Osteoblast (primary cell): ENCODE measurements around the gene FBXO31. TPM values are rescaled to one million over a fixed set of nuclear protein-coding genes. Genes with fewer than 3 reads are reported as not detected.
A peak's percentile ranks its signal among the peaks of the same experiment; 100 is the strongest.

Experiments
- DNase-seq: peaks from one replicate; pipeline ENCODE4 v3.0.0; 2011; ENCODE audit warnings: low spot score, mixed read lengths; ENCODE audit not compliant: insufficient read length; ENCODE audit errors: missing footprints
- H2AFZ ChIP-seq: 2 replicates; pipeline ENCODE4 v1.6.0; 2011; ENCODE audit warnings: mild to moderate bottlenecking, low read length
- H3K27ac ChIP-seq: 2 replicates; pipeline ENCODE4 v1.5.1; 2011; ENCODE audit warnings: mild to moderate bottlenecking, low read depth, low read length, moderate library complexity
- H3K27me3 ChIP-seq: 2 replicates; pipeline ENCODE4 v1.6.0; 2012; ENCODE audit warnings: mild to moderate bottlenecking, control low read depth, inconsistent platforms, low read length, moderate library complexity; ENCODE audit not compliant: insufficient read depth
- H3K36me3 ChIP-seq: 2 replicates; pipeline ENCODE4 v1.5.1; 2011; ENCODE audit warnings: mild to moderate bottlenecking, low read length, control low read depth, moderate library complexity; ENCODE audit not compliant: insufficient read depth
- H3K4me1 ChIP-seq: 2 replicates; pipeline ENCODE4 v1.5.1; 2011; ENCODE audit warnings: mild to moderate bottlenecking, low read length, control low read depth, moderate library complexity; ENCODE audit not compliant: insufficient read depth
- H3K4me2 ChIP-seq: 2 replicates; pipeline ENCODE4 v1.6.0; 2011; ENCODE audit warnings: mild to moderate bottlenecking, low read length; ENCODE audit not compliant: insufficient read depth
- H3K4me3 ChIP-seq: fragments of 200-600 bp; sonication (generic); 3 replicates; pipeline ENCODE4 v1.5.1; 2012; ENCODE audit warnings: mild to moderate bottlenecking, low read length, inconsistent platforms; ENCODE audit not compliant: insufficient read depth
- H3K79me2 ChIP-seq: 2 replicates; pipeline ENCODE4 v1.6.0; 2012; ENCODE audit warnings: mild to moderate bottlenecking, low read length, control low read depth, inconsistent platforms; ENCODE audit not compliant: insufficient read depth
- H3K9me3 ChIP-seq: 2 replicates; pipeline ENCODE4 v1.5.1; 2011; ENCODE audit warnings: low read depth, low read length, control low read depth
- H4K20me1 ChIP-seq: 2 replicates; pipeline ENCODE4 v1.6.0; 2012; ENCODE audit warnings: mild to moderate bottlenecking, low read length, control low read depth; ENCODE audit not compliant: insufficient read depth
- total RNA-seq: library from RNA; depleted of rRNA; stranded (reverse); fragments of >200 nt; gene quantifications from 2 replicates; pipeline ENCODE4 v1.2.3, GENCODE V29; 2012
- TF ChIP-seq, protein P1 (sequence below): IDR thresholded peaks from 2 replicates; pipeline ENCODE4 v1.5.1; 2011; ENCODE audit warnings: mild to moderate bottlenecking, low read depth, low read length, moderate library complexity; ENCODE audit errors: extremely low read depth

The FBXO31 gene
- total RNA-seq, 1 donor: 33.3 TPM

GRCh38 chr16:87288753-87289362 is 94.7 kb downstream of the FBXO31 start:
- Histone ChIP-seq H3K36me3 (no peaks in the 10 kb centered on the region), H3K4me3 (no peak overlapping the region), H2AFZ (no peak overlapping the region), H3K79me2 (no peaks in the 10 kb centered on the region), H3K4me1 (no peaks in the 10 kb centered on the region), H3K27me3 (no peaks in the 10 kb centered on the region), H3K4me2 (no peak overlapping the region), H3K27ac (no peak overlapping the region), H4K20me1 (no peaks in the 10 kb centered on the region), H3K9me3 (peaks cover 4% of the 10 kb centered on the region)
- TF ChIP-seq, protein P1, sequence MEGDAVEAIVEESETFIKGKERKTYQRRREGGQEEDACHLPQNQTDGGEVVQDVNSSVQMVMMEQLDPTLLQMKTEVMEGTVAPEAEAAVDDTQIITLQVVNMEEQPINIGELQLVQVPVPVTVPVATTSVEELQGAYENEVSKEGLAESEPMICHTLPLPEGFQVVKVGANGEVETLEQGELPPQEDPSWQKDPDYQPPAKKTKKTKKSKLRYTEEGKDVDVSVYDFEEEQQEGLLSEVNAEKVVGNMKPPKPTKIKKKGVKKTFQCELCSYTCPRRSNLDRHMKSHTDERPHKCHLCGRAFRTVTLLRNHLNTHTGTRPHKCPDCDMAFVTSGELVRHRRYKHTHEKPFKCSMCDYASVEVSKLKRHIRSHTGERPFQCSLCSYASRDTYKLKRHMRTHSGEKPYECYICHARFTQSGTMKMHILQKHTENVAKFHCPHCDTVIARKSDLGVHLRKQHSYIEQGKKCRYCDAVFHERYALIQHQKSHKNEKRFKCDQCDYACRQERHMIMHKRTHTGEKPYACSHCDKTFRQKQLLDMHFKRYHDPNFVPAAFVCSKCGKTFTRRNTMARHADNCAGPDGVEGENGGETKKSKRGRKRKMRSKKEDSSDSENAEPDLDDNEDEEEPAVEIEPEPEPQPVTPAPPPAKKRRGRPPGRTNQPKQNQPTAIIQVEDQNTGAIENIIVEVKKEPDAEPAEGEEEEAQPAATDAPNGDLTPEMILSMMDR: no peak
- DNase-seq: peak; percentile 77

DNA sequence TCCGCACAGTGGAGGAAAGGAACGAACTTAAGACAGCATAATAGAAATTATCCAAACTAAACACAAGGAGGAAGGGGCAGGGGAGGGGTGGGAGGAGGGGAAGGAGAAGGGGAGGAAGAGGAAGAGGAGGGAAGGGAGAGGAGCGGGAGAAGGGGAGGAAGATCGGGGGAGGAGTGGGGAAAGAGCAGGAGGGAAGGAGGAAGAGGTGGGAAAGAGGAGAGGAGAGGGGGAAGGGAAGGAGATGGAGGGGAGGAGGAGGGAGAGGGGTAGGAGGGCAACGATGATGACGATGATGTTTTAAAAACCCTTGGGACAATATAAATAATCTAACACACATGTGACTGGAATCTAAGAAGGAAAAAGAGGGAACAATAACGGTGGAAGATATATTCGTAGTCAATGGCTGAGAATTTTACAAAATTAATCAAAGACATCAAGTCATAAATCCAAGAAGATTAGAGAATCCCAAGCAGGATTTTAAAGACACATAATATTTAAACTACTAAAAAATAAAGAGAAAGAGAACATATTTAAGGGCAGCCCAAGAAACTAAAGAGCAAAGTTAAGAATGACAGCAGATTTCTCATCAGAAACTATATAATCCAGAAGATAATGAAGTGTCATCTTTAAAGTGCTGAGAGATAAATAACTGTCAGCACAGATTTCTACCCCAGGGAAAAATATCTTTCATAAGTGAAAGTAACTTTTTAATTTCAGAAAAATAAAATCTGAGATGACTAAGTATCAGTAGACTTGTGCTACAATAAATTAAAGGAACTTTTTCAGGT is 96.5 kb downstream of the FBXO31 start:
- DNase-seq: peak; percentile 41
- Histone ChIP-seq H2AFZ (no peak overlapping the region), H3K4me2 (no peak overlapping the region), H3K36me3 (no peaks in the 10 kb centered on the region), H3K4me1 (no peaks in the 10 kb centered on the region), H3K9me3 (peaks cover 2% of the 10 kb centered on the region), H3K27me3 (no peaks in the 10 kb centered on the region), H3K4me3 (no peak overlapping the region), H3K27ac (no peak overlapping the region), H3K79me2 (no peaks in the 10 kb centered on the region), H4K20me1 (no peaks in the 10 kb centered on the region)
- TF ChIP-seq, protein P1: no peak

- Histone ChIP-seq H3K4me1 (no peaks in the 10 kb centered on the region), H4K20me1 (no peaks in the 10 kb centered on the region), H3K27me3 (no peaks in the 10 kb centered on the region), H3K4me3 (no peak overlapping the region), H3K9me3 (no peaks in the 10 kb centered on the region), H3K27ac (no peak overlapping the region), H2AFZ (no peak overlapping the region), H3K79me2 (no peaks in the 10 kb centered on the region), H3K4me2 (no peak overlapping the region), H3K36me3 (no peaks in the 10 kb centered on the region)
- no peak for DNase-seq
- TF ChIP-seq, protein P1: no peak
Measured at GRCh38 chr16:87284183-87284582, 99.4 kb downstream of the FBXO31 start.

GRCh38 chr16:87279094-87279658 is 104.4 kb downstream of the FBXO31 start:
- no peak overlapping the region for H3K27ac ChIP-seq
- peaks cover 4% of the 10 kb centered on the region for H3K4me1 ChIP-seq
- no peaks in the 10 kb centered on the region for H3K27me3 ChIP-seq
- peak overlapping the region; percentile 70 for H3K4me2 ChIP-seq
- H3K36me3 ChIP-seq: no peaks in the 10 kb centered on the region
- no peaks in the 10 kb centered on the region for H3K79me2 ChIP-seq
- H3K4me3 ChIP-seq: no peak overlapping the region
- TF ChIP-seq, protein P1: no peak
- peak; percentile 79 for DNase-seq
- no peaks in the 10 kb centered on the region for H3K9me3 ChIP-seq
- no peaks in the 10 kb centered on the region for H4K20me1 ChIP-seq
- peak overlapping the region; percentile 74 for H2AFZ ChIP-seq
